ENCODE results near the gene ZFYVE9.
"Not testable (repeated sequence)": the region's sequence is repeated elsewhere in the genome, so short reads cannot be mapped to it uniquely, and the experiment has no call there.

Gene ZFYVE9, protein sequence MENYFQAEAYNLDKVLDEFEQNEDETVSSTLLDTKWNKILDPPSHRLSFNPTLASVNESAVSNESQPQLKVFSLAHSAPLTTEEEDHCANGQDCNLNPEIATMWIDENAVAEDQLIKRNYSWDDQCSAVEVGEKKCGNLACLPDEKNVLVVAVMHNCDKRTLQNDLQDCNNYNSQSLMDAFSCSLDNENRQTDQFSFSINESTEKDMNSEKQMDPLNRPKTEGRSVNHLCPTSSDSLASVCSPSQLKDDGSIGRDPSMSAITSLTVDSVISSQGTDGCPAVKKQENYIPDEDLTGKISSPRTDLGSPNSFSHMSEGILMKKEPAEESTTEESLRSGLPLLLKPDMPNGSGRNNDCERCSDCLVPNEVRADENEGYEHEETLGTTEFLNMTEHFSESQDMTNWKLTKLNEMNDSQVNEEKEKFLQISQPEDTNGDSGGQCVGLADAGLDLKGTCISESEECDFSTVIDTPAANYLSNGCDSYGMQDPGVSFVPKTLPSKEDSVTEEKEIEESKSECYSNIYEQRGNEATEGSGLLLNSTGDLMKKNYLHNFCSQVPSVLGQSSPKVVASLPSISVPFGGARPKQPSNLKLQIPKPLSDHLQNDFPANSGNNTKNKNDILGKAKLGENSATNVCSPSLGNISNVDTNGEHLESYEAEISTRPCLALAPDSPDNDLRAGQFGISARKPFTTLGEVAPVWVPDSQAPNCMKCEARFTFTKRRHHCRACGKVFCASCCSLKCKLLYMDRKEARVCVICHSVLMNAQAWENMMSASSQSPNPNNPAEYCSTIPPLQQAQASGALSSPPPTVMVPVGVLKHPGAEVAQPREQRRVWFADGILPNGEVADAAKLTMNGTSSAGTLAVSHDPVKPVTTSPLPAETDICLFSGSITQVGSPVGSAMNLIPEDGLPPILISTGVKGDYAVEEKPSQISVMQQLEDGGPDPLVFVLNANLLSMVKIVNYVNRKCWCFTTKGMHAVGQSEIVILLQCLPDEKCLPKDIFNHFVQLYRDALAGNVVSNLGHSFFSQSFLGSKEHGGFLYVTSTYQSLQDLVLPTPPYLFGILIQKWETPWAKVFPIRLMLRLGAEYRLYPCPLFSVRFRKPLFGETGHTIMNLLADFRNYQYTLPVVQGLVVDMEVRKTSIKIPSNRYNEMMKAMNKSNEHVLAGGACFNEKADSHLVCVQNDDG (N-terminal part only)

DNA sequence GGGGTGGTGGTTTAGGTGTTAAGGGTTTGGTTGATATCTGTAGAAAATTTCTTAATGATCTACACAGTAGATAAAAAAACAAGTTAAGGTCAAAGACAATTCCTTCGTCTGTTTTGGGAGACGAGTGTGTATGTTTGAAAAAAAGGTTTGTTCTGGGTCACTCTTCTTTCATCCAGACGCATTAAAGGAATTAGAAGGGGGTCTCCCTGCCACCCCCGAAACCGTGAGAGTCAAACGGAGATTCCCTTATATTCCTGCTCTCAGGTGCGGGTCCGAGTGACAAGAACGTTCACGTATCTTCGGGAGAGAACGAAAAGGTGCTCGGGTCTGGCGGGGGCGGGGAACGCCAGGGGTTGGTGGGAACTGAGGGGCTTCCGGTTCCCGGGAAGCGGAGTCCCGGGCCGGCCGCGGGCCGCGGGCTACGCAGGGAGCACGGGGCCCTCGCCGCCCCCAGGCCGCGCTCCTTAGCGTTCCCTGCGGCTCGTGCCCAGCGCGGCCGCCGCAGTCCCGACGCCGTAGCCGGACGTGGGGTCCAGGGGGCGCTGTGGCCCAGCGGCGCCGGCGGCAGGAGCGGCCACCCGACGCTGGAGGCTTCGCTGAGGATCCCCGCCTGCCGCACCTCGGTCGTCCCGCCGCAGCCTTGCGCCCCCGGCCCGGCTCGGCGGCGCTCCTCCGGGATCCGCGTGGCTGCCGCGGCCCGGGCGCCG, at the start of gene ZFYVE9:
Gene ZFYVE9, plus strand, starts transcription at position 577 of the 707 bp plus-strand sequence. CDS start 91,118 bp downstream, outside the sequence.
- peak; percentile 88 for DNase-seq

DNA sequence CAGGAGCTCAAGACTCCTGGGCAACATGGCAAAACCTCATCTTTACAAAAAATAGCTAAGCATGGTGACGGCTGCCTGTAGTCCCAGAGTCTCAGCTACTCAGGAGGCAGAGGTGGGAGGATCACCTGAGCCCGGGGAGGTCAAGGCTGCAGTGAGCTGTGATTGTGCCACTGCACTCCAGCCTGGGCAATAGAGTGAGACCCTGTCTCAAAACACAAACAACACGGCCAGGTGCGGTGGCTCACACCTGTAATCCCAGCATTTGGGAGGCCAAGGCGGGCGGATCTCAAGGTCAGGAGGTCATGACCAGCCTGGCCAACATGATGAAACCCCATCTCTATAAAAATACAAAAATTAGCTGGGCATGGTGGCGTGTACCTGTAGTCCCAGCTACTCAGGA, 47.6 kb upstream of the ZFYVE9 start:
- DNase-seq, result not testable (repeated sequence)

DNA sequence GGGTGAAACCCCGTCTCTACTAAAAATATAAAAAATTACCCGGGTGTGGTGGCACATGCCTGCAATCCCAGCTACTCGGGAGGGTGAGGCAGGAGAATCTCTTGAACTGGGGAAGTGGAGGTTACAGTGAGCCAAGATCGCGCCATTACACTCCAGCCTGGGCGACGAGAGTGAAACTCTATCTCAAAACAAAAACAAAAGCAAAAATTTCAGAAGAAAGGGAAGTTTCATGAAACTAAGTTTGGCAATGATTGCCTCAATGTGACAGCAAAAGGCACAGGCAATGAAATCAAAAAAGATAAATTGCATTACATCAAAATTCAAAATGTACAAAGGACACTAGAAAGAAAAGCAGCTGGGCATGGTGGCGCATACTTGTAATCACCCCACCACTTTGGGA, 45.7 kb upstream of the ZFYVE9 start:
- DNase-seq, result no peak

DNA sequence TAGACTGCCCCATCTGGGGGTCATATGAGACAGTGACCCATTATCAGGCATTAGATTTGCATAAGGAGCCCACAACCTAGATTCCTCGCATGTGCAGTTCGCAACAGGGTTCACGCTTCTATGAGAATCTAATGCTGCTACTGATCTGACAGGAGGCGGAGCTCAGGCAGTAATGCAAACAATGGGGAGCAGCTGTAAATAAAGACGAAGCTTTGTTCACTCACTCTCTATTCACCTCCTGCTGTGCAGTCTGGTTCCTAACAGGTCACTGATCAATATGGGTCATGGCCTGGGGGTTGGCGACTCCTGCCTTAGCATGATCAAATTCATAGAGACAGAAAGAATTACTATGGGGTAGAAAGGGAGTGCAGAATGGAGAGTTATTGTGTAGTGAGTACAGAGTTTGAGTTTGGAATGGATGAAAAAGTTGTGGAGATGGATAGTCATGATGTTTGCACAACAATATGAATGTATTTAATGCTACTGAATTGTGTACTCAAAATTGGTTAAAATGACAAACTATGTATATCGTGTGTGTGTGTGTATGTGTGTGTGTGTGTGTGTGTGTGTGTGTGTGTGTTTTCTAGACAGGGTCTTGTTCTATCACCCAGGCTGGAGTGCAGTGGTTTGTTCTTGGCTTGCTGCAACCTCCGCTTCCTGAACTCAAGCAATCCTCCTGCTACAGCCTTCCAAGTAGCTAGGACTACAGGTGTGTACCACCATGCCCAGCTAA, 43.6 kb upstream of the ZFYVE9 start:
- no peak for DNase-seq

DNA sequence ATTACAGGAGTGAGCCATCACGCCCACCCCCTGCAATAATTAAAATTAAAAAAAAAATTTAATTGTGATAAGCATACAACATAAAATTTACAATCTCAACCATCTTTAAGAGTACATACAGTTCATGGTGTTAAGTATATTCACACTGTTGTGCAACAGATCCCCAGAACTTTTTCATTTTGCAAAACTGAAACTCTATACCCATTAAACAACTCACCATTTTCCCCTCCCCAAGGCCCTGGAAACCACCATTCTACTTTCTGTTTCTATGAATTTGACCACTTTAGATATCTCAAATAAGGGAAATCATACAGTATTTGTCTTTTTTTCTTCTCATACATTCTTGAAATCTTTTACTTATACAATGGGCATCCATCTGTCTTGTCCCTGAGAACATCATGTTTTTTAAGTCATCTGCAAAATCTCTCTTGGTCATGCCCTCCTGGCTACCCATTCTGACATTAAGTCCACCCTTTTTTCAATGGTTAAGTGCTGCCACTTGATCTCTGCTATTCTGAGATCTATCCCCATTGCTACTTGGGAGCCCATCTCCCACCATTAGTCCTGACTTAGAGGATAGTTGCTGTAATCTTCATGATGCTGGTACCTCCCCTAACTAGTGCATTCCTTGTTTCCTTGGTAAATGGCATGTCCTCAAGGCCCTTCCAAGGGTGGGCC, 39.4 kb upstream of the ZFYVE9 start:
- DNase-seq, result no peak

DNA sequence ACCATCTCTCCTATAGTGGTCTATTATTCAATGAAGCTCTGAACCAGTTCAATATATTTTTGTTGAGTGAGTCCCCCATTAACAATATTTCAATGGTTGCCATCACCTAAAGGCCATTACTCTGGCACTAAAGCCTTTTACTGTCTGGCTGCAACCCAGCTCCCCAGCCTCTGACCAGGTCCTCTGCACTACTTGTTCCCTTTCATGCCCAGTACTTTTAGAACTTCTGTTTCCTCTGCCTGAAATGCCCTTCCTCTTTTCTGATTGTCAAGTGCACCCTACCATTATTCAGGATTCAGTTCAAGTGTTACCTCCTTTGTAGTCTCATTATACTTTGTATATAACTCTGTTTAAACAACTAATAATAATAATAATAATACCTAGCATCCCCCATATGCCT, 30.4 kb upstream of the ZFYVE9 start:
- no peak for DNase-seq

DNA sequence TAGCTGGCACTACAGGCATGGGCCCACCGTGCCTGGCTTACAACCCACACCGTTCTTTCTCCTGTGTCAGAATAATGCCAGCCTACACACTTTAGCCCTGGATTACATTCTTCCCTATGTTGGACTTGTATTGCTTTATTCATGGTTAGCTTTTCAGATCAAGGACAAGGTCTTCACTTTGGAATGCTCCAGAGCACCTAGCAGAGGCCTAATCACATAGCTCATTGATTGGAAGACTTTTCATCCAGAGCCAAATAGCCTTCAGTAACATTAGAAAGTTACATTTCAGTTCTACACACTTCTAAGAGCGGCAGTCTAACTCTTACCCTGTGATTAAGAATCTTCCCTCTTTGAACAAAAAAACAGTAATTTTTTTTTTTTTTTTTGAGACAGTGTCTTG, 29.4 kb upstream of the ZFYVE9 start:
- no peak for DNase-seq

DNA sequence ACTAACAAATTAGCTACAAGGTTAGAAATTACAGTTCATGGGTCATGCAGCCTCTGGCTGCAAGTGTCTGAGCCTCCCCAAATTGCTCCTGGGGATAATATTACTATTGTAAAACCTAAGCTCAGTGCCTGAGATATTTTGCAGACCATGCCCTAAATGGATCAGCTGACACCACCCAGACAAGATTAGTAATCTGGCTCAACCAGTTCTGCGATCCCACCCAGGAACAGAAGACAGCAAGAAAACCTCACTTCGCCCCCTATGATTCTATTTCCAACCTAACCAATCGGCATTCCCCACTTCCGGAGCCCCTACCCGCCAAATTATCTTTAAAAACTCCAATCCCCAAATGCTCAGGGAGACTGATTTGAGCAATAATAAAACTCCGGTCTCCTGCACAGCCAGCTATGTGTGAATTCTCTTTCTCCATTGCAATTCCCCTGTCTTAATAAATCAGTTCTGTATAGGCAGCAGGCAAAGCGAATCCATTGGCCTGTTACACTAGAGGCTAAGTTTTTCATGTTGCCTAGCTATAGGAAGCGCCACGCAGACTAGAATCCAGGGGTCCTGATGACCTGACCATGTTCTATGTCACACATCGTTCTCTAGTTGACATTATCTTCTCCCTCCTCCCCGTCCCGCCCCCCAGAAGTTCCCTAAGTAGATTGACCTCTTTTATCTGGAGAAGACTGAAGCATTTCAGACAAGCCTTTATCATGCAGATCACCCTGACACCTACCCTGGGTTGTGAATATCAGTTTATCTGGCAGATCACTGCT, 22.4 kb upstream of the ZFYVE9 start:
- no peak for DNase-seq

DNA sequence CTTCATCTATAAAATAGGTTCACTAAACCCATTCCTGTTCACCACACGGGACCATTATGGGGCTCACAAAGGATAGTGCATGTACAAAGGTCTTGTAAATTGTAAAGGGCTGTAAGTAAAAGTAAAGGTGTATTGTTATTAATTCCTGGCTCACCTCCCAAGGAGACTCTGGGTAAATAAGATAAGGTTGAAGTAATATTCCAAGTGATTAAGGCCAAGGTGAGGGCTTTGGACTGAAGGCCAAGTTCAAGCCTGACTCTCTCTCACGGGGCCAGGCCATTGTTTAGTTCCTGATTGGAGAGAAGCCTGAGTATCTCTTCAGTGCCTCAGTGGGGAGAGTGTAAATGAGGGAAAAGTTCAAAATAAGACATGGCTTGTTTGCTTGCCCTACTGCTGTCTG, 19.5 kb upstream of the ZFYVE9 start:
- no peak for DNase-seq

DNA sequence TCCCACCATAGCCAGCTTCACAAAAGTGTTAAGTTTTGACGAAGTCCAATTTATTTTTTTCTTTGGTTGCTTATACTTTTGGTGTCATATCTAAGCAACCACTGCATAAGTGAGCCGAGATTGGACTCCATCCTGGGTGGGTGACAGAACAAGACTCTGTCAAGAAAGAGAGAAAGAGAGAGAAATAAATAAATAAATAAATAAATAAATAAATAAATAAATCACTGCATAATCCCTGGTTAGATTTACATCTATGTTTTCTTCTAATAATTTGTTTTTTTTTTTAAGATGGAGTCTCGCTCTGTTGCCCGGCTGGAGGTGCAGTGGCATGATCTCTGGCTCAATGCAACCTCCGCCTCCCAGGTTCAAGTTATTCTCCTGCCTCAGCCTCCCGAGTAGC, 18.3 kb upstream of the ZFYVE9 start:
- no peak for DNase-seq

DNA sequence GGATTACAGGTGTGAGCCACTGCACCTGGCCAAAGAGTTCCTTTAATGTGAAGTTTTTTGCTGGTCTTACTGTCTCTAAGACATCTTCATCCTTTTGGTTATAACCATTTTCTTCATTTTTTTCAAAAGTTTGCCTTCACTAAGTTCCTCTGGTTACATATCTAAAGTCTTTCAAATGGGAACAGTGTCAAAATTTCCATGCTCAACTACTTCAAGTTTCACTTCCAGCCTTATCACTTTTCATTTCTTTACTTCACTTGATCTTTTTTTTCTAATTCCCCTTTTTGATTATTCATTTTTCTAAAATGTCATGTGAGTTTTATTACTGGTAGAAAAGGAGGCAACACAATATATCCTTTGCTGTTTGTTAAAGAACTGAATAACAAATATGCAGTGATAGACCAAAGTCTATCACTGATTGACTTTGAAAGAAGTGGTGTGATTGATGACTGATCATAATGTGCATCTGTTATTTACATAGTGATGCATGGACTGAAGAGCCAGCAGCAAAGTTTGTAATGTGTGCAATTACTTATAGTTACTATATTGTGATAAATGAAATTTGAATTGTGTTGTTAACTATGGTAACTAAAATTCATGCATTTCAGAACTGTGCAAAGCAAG, 16.0 kb upstream of the ZFYVE9 start:
- DNase-seq, result no peak

DNA sequence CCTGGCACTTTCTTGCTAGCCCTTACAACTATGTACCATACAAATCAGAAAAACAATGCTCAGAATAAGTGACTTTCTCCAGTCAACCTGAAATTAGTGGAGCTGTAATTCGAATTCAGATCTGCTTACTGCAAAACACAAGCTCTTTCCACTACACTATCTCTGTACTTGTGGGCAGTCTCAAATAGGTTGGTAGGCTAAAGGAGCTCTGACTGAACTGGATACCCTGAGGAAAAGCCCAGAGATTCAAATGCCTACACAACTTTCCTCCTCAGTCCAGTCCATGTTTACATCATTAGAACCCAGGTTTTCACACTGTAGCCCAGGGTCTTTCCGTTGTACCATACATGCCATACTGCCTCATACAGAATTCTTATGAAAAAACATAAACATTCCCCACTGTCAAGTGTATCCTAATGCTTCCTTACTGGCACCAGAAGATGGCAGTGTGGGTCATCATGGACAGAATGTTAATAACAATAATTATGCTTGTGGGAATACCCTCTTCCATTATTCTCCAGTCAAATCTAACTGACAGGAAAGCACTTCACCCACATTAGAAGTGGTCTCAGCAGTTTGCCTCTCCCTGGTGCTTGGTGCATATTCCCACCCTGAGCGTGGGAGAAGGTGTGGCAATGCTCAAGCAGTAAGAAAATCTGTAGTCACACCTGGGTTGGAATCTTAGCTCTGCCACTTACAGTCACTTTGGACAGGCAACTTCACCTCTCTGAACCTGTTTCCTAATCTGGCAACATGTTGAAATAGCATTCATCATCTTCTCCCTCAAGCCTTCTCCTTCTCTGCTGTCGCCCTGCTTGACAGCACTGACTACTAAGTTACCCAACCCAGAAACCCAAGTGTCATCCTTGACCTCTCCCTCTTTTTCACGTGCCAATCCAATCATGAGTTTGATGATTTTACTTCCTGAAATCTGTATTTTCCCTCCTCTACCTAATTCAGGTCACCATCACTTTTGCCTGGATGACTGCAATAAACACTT, 14.4 kb upstream of the ZFYVE9 start:
- DNase-seq, result peak; percentile 40

DNA sequence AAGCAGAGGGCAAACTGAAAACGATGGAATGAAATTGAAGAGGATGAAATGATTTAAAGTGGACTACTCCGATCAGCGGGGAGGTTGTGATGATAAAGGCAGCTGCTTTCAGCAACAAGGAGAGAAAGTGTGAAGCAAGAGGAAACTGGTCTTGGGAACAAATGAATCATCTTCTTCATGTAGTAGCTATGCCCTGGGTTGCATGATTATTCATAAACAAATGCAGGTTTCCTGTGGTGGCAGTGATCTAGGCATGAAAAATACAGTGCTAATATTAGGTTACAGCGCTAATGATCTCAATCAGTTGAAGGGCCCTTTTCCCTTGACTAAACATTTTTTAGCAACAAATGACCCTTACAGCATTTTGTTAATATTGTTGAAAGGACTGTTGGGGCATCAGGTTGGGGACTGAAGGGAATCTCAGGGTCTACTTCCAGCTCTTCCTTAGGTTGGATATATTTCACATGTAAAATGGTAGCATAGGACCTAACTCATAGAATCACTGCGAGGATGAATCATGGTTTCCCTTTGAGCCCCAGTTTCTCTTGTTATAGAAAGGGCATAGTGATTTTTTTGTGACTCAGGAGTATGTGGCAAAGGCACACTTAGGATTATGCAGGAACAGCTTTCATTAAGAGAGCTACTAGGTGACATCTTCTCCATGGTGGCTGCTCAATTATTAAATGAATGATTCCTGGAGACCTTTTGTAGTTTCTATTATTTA, 1.9 kb upstream of the ZFYVE9 start:
- DNase-seq, result no peak

DNA sequence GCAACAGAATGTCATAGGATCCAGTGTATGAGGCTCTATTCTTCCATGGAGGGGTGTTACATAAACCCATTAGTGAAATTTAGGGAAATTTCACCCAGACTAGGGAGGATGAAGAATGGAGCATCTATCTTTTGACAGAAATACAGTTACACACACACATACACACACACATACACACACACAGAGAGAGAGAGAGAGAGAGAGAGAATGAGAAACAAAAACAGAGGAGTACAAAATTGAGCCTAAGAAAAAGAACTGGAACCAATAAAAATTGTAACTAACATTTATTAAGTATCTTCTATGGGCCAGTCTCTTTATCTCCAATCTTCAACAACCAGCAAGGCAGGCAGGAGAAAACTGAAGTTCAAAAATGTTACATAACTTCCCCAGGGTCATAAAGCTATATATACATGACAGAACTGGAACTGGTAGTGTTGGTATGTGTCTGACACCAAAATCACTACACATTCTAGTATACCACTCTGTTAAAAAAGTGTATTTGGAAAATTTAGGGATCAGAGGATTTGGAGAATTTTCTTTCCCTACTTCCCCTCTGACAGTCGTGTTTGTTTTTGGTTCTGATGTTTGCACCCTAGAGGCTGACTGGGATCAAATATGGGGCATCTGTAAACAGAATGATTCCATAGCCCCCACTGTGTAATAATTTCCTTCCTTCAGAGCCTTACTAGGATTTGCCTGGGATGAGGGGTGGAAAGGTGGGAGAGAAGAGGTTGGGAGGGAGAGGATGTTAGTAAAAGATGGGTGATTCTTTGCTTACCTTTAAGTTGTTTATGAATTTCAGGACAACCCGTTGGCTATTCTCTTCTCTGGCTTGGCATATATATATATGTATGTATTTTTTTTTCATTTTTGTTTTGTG, 1.0 kb upstream of the ZFYVE9 start:
- DNase-seq, result no peak

DNA sequence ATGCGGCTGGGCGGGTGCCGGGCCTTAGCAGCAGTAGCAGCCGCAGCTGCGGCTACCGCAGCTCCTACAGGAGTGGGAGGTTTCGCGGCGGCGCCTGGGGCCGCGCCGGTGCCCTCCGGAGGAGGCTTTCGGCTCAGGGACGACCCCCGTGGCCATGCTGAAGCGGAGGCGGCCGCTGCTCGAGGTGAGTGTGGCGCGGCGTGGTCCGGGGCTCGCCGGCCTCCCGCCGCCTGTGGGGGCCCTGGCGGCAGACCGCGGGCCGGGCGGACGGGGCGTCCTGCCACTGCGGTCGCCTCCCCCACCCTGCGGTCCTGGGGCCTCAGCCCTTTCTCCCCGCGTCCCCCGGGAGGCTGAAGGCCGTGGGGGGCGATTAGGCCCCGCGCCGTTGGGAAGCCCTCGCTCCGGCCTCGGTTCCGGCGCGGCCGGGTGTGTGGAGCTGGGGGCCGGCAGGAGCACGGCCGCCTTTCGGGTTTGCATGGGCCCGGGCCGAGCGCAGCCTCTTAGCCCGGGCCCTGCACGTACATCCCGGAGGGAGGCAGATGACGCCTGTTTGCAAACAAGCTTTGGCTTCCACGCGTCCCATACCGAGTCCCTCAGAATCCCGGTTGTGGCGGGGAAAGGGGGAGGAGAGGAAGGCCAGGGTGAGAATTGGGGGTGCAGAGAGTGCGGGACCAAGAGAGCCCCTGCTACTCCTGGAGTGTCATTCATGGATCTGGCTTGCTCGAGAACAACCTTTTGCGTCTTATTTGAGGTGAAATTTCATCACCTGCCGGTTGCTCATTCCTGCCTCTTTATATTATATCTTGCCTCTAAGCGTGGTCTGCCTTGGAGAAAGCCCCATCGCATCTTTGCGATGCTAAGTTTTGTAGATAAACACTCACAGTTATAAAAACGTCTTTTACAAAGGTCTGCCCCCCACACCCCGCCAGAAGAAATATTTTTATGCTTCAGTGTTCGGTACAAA, 613 bp downstream of the ZFYVE9 start:
- peak; percentile 75 for DNase-seq

DNA sequence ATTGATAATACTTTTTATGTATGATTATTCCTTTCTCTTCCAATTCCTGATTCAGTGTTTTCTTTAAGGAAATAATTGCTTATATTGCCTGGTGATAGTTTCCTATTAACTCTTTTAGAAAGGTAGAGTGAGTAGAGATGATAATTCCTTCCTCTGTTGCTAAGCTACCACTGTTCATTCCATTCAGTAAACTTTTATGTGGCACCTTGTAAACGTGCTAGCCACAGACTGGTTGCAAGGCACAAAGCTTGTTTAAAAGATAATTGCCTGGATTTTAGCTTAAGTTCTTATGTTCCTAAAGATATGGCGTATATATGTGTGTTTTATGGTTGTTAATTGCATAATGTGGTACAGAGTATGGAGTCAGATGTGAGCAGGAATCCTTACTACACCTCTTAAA, 3.2 kb downstream of the ZFYVE9 start:
- no peak for DNase-seq

All from right hindlimb (tissue), 1 donor.